ENCODE results near the gene SMC1B.
"Not testable (repeated sequence)": the region's sequence is repeated elsewhere in the genome, so short reads cannot be mapped to it uniquely, and the experiment has no call there.

The SMC1B gene

DNA sequence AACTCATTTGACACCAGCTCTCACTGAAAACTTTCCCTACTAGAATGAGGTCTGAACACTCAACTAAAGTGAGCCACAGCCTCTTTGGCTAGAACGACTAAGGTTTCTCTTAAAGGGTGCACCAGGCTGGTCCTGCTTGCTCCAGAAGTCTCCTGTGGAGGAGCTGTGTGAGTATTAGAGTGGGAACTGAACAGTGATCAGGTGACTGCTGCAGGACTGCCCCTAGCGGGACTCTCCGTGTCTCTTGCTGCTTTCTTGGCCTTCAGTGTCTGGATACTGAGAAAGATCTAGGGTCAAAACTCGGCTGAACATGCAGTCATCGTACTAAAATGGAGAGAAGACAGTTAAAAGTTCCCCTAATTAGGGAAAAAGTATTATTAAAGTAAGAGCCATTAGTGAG lies 69.1 kb downstream of the SMC1B start:
- no peak for DNase-seq

DNA sequence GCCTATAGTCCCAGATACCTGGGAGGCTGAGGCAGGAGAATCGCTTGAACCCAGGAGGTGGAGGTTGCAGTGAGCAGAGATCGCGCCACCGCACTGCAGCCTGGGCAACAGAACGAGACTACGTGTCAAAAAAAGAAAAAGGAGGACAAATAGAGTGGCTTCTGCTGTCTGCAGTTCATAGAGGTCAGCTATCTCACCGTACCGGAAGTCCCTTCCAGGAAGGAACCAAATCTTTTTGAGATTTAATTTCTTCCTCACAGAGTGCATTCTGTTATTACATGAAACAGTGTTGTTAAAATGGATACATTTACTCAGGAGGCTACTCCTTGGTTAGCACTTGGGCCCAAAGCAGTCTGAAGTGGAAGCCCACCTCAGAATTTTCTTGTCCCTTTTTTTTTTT lies 70.3 kb downstream of the SMC1B start:
- DNase-seq = no peak

DNA sequence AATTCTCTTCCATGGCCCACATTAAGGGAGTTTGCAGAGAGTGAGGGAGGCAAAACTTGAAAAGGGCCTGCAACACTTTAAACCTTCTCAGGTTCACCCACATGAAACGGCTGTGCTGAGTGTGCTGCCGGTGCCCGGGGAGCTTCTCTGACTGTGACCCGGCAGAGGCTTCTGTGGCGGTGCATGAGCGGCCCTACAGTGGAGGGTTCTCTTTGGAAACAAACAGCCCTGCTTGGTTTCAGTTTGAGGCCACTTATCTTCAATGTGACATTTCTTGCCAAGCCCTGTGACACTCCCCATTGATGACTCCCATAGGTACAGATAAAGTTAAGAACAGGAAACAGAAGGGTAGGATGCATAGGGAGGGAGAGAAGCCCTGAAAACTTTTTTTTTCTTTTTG lies 71.9 kb downstream of the SMC1B start:
- DNase-seq = no peak

DNA sequence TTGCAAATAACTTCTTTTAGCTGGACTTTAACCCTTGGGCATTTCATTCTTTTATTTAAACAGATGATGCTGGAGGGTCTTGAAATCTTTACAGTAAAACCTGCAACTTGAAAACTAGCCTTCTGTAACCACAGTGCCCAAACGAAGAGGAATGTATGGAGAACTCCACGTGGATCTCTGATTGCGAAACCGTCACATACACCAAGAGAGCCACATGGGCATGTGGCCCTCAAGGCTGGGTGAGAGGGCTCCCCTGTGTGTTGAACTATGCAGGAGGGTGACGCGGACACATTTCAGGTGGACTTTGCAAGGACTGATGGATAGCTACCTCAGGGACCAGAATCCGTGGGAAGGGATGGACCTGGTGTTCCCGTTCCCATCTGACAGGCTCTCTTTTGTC lies 73.1 kb downstream of the SMC1B start:
- DNase-seq = no peak

DNA sequence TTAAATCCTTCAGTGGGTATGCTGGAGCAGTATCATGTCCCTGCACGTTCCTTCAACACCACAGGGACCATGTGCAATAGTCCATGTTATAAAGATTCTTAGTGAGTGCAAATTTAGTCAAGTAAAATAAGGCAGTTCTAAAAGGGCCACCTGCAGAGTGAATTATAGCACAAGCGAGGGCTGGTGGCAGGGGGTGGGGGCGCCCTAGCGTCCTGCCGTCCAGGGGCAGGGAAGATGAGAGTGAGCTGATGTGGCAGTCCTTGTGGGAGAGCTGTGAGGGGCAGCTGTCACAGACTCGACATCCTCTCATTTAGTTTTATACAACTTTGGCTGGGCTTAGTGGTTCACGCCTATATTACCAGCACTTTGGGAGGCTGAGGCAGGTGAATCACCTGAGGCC lies 74.6 kb downstream of the SMC1B start:
- no peak for DNase-seq

DNA sequence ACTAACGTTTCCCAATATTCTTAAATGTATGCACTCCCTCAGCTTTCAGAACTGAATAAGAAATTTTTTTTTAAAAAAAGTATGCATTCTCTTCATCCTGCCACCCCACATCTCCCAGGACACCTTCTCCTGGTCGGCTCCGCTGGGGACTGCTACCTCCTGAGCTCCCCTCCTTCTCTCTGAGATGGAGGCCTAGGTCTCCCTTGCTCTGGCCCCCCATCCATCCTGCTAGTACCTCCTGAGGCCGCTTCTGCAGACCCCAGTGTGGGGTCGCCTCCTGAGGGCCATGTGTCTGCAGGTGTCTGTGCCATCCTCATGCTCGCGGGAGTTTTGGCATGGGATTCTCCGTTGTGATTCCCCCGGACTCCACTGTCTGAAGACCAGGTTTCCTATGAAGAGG lies 75.9 kb downstream of the SMC1B start:
- no peak for DNase-seq

DNA sequence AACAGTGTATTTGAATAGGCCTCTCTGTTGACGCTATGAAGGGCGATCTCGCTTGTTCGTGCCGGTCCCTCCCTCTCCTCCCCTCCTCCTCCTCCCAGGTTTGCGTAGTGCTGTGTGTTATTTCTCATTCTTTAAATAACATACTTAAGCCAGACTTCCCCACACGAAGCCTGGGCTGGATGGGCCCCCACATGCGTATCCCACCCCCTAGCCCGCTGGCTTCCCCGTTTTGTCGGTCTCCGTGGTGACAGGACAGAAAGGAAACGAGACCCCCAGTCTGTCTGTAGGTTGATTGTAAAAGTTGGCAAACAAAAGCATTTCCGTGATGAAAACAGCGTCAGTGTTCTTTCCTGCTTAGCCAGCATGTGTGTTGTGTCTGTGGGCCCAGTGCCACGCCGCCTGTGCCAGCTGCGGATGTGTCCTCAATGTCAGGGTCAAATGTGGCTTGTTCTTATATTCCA lies 76.4 kb downstream of the SMC1B start:
- no peak for DNase-seq

DNA sequence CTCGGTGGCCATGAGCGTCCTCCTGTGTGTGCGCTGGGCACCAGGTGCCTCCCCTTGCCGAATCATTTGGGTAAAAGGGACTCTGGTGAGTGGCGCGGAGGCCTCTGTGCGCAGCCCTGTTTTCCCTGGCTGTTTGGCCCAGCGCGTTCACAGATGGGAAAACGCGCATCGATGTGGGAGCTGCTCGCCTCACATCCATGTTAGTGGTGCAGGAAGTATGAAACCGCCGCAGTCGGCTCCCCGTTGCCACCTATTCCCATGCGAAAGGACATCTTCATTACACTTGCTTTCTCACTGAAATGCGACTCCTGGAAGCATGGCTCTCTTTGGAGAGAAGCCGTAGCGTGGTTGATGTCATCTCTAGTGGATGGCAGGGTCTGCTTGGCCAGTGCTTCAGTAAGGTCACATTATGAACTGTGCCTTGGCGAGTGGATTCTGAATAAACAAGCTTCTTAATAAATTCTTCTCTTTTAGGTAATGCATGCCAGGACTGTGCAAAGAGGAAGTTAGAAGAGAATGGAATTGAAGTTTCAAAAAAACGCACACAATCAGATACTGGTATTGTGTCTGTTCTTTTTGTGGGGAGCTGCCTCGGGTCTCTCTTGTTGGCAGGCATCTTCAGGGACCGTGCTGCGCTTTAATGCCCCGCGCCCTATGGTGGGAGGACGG lies 77.4 kb downstream of the SMC1B start:
- no peak for DNase-seq

DNA sequence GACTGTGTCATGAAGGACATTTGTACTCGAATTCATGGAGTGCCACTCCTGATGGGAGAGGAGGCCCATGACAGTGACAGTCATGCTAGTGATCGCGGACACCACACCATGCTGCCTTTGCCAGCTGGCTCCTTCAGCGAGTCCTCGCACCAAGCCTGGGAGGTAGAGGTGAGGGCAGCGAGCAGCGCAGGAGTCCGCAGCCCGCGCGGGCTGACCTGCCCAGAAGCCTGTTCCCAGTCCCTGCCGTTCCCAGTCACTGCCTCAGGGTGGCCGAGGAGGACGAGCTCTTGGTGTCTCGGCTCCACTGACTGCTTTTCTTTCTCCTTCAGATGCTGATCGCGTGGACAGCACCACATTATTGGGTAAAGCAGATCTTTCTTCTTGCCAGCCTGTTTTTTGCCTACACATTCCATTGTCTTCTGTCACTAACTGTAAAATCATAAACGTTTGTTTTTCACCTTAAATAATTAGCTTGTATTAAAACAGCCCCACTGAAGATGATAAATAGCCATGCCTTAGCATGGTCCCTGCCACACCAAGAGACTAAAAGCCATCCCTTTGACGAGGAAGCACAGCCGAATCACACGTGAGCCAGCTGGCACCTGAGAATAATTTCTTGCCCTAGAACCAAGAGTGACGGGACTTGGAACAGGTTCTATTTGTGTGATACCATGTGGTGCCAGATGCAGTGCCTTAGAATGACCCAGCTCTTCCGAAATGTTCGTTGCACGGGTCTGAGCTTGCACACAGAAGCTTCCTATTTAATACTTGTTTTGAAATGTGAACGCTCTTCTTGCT lies 78.2 kb downstream of the SMC1B start:
- no peak for DNase-seq

DNA sequence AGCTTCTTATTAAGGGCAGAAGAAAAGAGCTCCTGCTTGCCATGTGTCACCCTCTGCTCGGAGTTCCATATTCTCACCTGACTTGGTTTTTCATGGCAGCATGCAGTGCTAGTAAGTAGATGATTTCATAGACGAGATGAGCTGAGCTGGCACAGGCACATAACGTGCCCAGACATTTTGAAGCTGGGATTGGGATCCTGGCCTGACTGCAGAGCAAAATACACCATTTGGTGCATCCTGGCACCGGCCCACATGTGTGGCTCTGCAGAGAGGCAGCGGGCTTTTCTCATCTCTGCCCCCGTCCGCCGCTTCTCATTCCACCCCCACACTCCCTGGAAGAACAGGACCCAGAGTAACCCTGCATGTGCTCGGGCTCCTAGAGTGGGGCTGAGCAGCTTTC lies 78.9 kb downstream of the SMC1B start:
- DNase-seq = no peak

DNA sequence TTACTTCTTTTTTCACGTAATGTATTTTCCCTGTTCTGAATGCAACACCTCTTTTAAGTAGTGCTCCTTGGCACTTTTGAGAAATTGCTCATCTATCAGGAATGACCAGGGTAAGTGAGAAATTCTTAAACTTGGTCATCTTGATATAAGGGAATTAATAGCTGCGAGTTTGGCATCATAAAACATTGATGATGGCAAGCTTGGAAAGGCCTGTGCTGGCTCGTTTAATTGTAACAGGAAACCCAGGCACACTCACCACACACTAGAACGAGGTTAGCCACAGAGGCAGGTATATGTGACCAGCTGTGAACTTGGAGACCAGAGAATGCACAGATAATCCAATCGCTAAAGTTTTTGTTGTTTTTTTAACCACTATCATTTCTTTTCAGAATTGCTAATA lies 79.3 kb downstream of the SMC1B start:
- DNase-seq = no peak

DNA sequence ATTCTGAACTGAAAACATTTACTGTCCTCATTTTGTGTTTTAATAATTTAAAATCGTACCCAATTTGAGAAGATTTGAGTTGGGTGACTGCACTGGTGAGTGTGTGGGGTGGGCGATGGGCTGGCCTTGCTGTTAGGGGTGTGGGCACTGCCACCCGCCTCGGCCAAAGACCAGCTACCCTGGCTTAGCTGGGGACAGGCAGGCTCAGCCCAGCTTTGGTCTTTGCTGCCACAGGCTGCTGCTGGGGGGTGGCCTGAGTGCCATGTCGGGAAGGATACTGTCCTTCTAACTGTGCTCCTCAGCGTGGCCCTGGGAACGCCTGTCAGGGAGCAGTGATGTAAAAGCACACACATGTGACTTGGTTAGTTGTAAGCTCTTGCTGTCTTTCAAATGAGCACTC lies 81.4 kb downstream of the SMC1B start:
- DNase-seq = no peak

DNA sequence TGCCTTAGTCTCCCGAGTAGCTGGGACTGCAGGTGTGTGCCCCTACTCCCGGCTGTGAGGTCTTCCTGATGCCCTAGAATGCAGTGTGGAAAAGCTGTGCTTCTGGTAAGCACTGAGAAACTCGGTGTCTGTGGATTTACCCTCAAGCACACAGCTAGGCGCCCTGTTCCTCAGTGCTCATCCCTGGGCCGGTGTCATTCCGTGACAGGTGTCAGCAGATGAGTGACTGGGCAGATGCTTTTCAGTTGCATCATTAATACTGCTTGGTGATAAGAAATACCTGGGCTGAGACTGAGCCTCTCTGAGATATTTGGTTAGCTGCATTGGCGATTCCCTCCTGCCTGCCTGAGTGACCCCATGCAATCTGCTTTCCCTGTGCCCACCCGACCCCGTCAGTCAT lies 81.9 kb downstream of the SMC1B start:
- no peak for DNase-seq

DNA sequence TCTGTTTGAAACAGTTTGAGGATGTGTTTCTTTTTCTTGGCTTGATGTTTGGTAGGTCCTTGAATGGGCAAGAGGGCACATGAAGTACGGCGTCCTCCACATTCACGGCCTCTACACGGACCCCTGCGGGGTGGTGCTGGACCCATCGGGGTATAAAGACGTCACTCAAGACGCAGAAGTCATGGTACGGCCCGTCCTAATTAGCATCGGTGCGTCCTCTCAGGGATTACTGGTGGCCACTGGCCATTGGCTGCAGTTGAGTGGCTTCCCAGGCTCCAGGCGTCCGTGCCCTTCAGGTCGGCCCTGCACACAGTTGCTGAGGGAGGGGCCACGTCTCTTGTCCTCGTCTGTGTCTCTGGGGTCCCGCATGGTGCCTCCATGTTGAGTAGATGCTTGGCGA lies 82.9 kb downstream of the SMC1B start:
- DNase-seq = no peak

DNA sequence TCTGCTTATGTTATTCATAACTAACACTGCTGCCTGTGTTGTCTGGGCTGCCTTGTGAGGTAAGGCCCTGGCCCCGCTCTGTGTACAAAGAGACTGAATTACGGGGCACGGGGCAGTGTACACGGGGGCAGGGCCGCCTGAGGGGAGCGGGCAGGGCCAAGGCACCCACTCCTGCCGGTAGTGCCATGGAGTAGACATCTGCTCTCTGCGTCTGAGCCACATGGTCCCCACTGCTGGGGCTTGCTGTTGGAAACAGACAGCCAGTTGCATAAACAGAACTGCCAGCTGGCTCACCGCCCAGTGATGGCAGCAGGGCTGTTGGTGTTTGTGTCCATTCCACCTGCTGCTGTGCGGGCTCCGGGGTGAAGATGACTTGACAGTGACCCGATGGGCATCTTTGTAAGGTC lies 83.9 kb downstream of the SMC1B start:
- no peak for DNase-seq

DNA sequence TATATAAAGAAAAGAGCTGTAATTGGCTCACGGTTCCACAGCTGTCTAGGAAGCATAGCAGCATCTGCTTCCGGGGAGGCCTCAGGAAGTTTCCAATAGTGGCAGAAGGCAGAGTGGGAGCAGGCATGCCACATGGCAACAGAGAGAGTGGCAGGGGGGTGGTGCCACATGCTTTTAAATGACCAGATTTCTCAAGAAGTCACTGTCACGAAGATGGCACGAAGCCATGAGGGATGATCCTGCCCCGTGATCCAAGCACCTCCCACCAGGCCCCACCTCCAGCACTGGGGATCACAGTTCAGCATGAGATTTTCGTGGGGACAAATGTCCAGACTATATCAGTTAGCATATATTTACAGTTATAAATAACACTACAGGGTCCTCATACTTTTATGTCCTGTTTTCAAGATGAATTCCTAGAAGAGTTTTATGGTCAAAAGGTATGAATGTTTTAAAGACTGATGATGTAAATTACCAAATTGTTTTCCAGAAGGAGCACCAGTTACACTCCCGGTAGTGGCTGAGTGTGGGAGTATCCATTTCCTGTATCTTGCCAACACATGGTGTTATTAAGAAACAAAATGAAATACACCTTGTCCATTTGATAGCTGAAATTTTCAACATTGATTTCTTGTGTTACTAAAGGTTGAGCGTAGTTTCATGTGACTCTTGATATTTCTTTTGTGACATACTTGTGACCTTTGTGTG lies 84.4 kb downstream of the SMC1B start:
- DNase-seq = no peak

DNA sequence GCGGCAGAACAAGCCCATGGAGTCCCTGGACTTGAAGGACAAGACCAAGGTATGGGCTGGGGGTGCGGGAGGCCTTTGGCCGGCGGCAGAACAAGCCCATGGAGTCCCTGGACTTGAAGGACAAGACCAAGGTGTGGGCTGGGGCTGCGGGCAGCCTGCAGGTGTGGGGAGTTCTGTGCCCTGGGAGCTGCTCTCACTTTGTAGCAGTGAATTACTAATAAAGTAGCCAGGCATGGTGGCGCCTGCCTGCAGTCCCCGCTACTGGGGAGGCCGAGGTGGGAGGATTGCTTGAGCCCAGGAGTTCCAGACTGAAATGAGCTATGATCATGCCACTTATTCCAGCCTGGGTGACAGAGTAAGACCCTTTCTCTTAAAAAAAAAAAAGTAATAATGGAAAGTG lies 85.1 kb downstream of the SMC1B start:
- DNase-seq = not testable (repeated sequence)

DNA sequence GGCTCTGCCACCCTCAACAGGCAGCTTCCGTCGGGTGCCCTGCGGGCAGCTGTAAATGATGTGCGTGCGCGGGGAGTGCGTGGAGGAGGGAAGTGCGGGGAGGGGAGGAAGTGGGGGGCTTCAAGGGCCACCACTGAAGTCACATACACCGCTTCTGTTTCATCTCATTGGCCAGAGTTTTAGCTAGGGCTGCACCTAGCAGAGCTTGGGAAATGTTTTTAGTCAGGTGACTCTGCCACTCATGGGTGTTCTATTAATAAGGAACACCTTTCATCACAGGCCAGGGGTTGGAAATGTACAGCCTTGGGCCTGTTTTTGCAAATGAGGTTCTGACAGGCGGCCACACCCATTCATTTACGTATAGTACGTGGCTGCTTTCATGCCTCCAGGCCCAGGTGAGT lies 89.1 kb downstream of the SMC1B start:
- DNase-seq = no peak

DNA sequence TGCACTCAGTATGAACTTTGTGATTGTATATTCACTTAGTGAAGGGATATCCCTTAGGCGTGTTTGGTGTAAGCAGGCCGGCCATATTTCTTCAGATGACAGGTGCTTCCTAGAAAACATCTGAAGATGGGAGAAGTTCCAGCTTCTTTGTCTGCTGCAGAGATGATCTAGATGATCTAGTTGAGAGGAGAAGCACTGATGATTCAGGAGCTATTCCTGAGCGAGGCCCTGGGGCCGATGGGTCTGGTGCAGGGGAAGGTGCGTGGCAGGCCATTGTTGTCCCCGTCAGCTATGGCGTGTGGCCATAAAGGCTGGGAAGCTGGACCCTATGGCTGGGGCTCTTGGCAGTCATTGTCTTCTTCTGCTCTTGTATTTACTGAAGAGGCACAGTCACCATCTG lies 89.7 kb downstream of the SMC1B start:
- no peak for DNase-seq

DNA sequence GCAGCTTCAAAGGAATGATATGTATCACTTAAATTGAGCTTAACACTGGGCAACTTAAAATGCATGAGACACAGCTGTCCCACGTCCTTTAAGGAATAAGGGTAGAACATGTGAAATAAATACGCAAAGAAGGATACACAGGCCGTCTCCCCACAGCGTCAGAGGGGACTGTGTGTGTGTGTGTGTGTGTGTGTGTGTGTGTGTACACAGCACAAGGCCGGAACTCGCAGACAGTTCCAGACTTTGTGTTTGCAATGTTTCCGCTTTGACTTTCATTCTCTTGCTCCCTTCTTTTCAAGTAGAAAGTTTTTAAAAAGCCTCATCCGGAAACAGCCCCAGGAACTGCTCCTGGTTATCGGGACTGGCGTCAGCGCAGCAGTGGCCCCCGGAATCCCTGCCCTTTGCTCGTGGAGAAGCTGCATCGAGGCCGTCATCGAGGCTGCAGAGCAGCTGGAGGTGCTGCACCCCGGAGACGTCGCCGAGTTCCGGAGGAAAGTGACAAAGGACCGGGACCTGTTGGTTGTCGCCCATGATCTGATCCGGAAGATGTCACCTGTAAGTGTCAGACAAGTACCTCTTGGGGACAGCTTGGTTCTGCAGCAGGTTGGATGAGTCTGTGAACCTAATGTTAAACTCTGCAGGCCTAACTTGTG lies 90.4 kb downstream of the SMC1B start:
- no peak for DNase-seq

DNA sequence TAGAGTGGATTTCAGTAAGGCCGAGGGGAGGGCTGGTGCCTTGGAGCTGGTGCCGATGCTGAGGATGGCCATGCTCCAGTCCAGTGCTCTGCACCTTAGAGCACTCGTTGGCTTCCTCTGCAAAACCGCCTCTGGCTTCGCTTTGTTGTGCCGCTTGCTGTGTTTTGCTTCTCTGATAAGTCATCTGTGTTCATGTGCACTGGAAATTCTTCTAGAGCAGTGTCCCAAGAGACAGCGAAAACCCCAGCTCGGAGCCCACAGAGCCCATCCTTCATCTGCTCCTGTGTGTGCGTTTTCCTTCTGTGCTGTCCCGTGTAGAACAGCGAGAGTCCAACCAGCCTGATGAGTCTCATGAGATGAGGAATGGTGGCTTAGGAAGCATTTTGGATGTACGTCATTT lies 91.6 kb downstream of the SMC1B start:
- no peak for DNase-seq

DNA sequence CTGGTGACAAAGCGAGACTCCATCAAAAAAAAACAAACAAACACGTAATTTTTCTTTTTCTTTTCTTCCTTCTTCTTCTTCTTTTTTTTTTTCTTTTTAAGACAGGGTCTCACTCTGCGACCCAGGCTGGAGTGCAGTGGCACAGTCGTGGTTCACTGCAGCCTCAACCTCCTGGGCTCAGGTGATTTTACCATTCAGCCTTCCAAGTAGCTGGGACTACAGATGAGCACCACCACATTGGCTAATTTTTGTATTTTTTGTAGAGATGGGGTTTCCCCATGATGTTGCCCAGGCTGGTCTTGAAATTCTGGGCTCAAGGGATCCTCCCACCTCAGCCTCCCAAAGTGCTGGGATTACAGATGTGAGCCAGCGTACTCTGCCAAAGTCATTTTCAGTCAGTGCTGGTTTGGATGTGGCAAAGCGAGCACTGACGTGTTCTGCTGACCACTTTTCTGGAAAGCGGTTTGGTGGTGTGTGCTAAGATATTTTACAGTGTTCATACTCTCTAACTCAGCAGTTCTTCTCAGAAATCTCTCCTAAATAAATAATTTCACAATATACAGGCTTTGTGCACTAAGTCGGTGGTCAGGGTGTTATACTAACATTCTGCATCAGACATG lies 92.9 kb downstream of the SMC1B start:
- no peak for DNase-seq

DNA sequence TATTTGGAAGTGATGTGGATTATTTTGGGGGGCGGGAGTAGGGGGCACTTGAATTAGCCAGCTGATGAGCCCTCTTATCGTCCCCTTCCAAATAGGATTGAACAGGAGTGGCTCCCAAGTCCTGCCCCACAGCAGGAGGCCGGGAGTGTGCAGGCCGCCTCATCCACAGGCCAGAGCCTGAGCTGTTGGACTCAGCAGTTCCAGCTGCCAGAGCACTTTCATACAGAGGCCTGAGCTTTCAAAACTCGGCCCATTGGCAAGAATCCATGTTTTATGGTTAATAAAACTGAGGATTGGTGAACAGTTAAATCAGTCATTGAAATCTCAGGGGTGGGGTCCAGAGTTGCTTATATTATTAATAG lies 94.1 kb downstream of the SMC1B start:
- DNase-seq = no peak
